HEK293 (cell line): ENCODE data around the gene FEV.

ENCODE experiments used
- CTCF ChIA-PET: fragments of 350-600 bp; formaldehyde crosslinking; extraction: SDS; loops from one replicate; lab custom pipeline; 2021; ENCODE audit warnings: antibody characterized with exemption; lab: Yijun Ruan, JAX
- POLR2A ChIA-PET: fragments of 300-600 bp; formaldehyde crosslinking; extraction: SDS; loops from one replicate; lab custom pipeline; 2020; ENCODE audit warnings: antibody characterized with exemption, inconsistent platforms; lab: Yijun Ruan, JAX
- H3K27ac ChIP-seq: fragments of 200-500 bp; sonication (Bioruptor generic); 2 replicates; pipeline ENCODE4 v1.5.1; 2014; ENCODE audit warnings: low read depth, low read length, control low read depth, inconsistent platforms; ENCODE audit errors: extremely low read depth
- H3K36me3 ChIP-seq, 2 experiments: fragments of 200-500 bp in 1 of 2; sonication (Bioruptor generic) in 1 of 2; 1 replicate in 1 of 2; 2 replicates in 1 of 2; pipeline ENCODE4 v1.5.1; 2014 to 2017; ENCODE audit warnings: inconsistent platforms in 2 of 2, low read length in 2 of 2; ENCODE audit not compliant: control insufficient read depth in 2 of 2, insufficient read depth in 1 of 2
- H3K4me1 ChIP-seq: fragments of 200-500 bp; sonication (Bioruptor generic); 2 replicates; pipeline ENCODE4 v1.5.1; 2014; ENCODE audit warnings: mild to moderate bottlenecking, low read length, inconsistent platforms; ENCODE audit not compliant: control insufficient read depth, insufficient read depth
- H3K4me3 ChIP-seq: 2 replicates; pipeline ENCODE4 v1.5.1; 2011; ENCODE audit warnings: low read depth, mild to moderate bottlenecking, control low read depth, low read length, moderate library complexity
- H3K9me3 ChIP-seq: fragments of 200-500 bp; sonication (Bioruptor generic); 2 replicates; pipeline ENCODE4 v1.5.1; 2014; ENCODE audit warnings: low read depth, low read length, inconsistent platforms; ENCODE audit not compliant: control insufficient read depth, insufficient read depth
- GLIS1 ChIP-seq: fragments of 450-650 bp; formaldehyde crosslinking; IDR thresholded peaks from 2 replicates; pipeline ENCODE4 v1.5.1; 2016; ENCODE audit warnings: missing biosample characterization, missing genetic modification characterization
- KLF16 ChIP-seq: fragments of 450-650 bp; formaldehyde crosslinking; IDR thresholded peaks from 2 replicates; pipeline ENCODE4 v1.5.1; 2017; ENCODE audit warnings: missing biosample characterization, missing genetic modification characterization
- REPIN1 ChIP-seq: fragments of 450-650 bp; formaldehyde crosslinking; IDR thresholded peaks from 2 replicates; pipeline ENCODE4 v1.5.1; 2017; ENCODE audit warnings: missing biosample characterization, missing genetic modification characterization, low read depth
- SCRT2 ChIP-seq: fragments of 450-650 bp; formaldehyde crosslinking; IDR thresholded peaks from 2 replicates; pipeline ENCODE4 v1.5.1; 2016; ENCODE audit warnings: missing biosample characterization, missing genetic modification characterization
- SP7 ChIP-seq: fragments of 450-650 bp; formaldehyde crosslinking; IDR thresholded peaks from 2 replicates; pipeline ENCODE4 v1.5.1; 2016; ENCODE audit warnings: missing biosample characterization, missing genetic modification characterization
- TRIM28 ChIP-seq: IDR thresholded peaks from 2 replicates; pipeline ENCODE4 v1.6.1; 2011; ENCODE audit warnings: low read length, control low read depth, borderline replicate concordance
- ZFP3 ChIP-seq: fragments of 450-650 bp; formaldehyde crosslinking; IDR thresholded peaks from 2 replicates; pipeline ENCODE4 v1.5.1; 2016; ENCODE audit warnings: low read depth, missing biosample characterization, missing genetic modification characterization
- ZNF112 ChIP-seq: fragments of 450-650 bp; formaldehyde crosslinking; IDR thresholded peaks from 2 replicates; pipeline ENCODE4 v1.5.0; 2017; ENCODE audit warnings: missing biosample characterization, missing genetic modification characterization
- ZNF121 ChIP-seq: fragments of 450-650 bp; formaldehyde crosslinking; IDR thresholded peaks from 2 replicates; pipeline ENCODE4 v1.5.1; 2016; ENCODE audit warnings: missing biosample characterization, missing genetic modification characterization
- ZNF248 ChIP-seq: fragments of 450-650 bp; formaldehyde crosslinking; IDR thresholded peaks from 2 replicates; pipeline ENCODE4 v1.5.1; 2017; ENCODE audit warnings: missing biosample characterization, missing genetic modification characterization
- ZNF324 ChIP-seq: fragments of 450-650 bp; formaldehyde crosslinking; IDR thresholded peaks from 2 replicates; pipeline ENCODE4 v1.5.1; 2016; ENCODE audit warnings: missing biosample characterization, missing genetic modification characterization
- ZNF416 ChIP-seq: fragments of 450-650 bp; formaldehyde crosslinking; IDR thresholded peaks from 2 replicates; pipeline ENCODE4 v1.5.1; 2016; ENCODE audit warnings: missing biosample characterization, missing genetic modification characterization
- TF ChIP-seq, protein P1 (sequence below): fragments of 450-650 bp; formaldehyde crosslinking; IDR thresholded peaks from 2 replicates; pipeline ENCODE4 v1.5.1; 2016; ENCODE audit warnings: missing biosample characterization, missing genetic modification characterization, low read depth
- TF ChIP-seq, protein P2 (sequence below): fragments of 450-650 bp; formaldehyde crosslinking; IDR thresholded peaks from 2 replicates; pipeline ENCODE4 v1.5.1; 2016; ENCODE audit warnings: missing biosample characterization, missing genetic modification characterization, borderline replicate concordance
- TF ChIP-seq, protein P3 (sequence below): fragments of 450-650 bp; formaldehyde crosslinking; IDR thresholded peaks from 2 replicates; pipeline ENCODE4 v1.5.1; 2016; ENCODE audit warnings: missing biosample characterization, missing genetic modification characterization
- TF ChIP-seq, protein P4 (sequence below): fragments of 450-650 bp; formaldehyde crosslinking; optimal IDR thresholded peaks from 2 replicates; pipeline ENCODE3; 2016; ENCODE audit warnings: missing biosample characterization, mild to moderate bottlenecking, missing genetic modification characterization

Gene FEV

DNA sequence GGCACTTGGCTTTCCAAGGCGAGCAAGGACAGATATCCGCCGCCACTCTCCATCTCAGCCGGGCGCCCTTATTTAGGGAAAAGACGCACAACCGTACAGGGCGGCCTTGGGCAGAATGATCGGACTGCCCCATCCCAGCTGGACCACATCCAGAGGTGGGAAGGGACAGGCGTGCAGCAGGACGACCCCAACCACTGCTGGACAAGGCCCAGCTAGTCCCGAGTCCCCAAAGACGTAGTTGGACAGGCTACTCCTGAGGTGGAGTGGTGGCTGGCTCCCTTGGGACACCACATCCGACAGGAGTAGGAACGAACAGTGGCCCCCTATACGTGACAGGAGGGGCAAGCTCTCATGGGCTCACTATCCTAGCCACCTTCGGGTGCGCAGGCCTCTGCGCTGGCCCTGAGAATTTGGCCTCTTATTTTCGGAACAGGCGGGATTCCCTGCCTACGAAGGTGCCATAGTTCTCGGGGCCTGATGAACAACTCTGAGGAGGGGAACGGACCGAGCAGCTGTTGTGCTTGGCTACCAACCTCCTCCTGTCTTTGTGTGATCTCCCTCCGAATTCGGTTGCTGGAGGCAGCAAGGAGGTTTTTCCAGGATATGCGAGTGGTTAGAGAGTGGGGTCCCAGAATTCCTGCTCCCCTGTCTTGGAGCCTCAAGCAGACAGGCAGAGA is 2.3 kb downstream of the FEV start:
- ChIA-PET CTCF (interaction anchor here (0.6 to 4.2 kb wide), 5 partner anchors 19 to 262 kb away, joined by 3 to 31 read pairs (median 4); no protein-coding TSS in a partner anchor), POLR2A (no interaction called here)
- H3K4me3 ChIP-seq = no peak overlapping the region
- no peaks in the 10 kb centered on the region for H3K36me3 ChIP-seq
- 0 out of 2 replicates have a peak, but pooled peaks cover 2% of the 10 kb centered on the region for H3K4me1 ChIP-seq
- TF ChIP-seq ZNF324 (no peak), TRIM28 (no peak), REPIN1 (tag by site-specific recombination) (no peak), ZNF112 (tag by site-specific recombination) (no peak), ZFP3 (no peak), SP7 (tag by site-specific recombination) (no peak), SCRT2 (tag by site-specific recombination) (no peak)
- TF ChIP-seq, protein P1, sequence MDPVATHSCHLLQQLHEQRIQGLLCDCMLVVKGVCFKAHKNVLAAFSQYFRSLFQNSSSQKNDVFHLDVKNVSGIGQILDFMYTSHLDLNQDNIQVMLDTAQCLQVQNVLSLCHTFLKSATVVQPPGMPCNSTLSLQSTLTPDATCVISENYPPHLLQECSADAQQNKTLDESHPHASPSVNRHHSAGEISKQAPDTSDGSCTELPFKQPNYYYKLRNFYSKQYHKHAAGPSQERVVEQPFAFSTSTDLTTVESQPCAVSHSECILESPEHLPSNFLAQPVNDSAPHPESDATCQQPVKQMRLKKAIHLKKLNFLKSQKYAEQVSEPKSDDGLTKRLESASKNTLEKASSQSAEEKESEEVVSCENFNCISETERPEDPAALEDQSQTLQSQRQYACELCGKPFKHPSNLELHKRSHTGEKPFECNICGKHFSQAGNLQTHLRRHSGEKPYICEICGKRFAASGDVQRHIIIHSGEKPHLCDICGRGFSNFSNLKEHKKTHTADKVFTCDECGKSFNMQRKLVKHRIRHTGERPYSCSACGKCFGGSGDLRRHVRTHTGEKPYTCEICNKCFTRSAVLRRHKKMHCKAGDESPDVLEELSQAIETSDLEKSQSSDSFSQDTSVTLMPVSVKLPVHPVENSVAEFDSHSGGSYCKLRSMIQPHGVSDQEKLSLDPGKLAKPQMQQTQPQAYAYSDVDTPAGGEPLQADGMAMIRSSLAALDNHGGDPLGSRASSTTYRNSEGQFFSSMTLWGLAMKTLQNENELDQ (tag by site-specific recombination) = no peak
- no peak overlapping the region for H3K27ac ChIP-seq
- no peaks in the 10 kb centered on the region for H3K9me3 ChIP-seq

DNA sequence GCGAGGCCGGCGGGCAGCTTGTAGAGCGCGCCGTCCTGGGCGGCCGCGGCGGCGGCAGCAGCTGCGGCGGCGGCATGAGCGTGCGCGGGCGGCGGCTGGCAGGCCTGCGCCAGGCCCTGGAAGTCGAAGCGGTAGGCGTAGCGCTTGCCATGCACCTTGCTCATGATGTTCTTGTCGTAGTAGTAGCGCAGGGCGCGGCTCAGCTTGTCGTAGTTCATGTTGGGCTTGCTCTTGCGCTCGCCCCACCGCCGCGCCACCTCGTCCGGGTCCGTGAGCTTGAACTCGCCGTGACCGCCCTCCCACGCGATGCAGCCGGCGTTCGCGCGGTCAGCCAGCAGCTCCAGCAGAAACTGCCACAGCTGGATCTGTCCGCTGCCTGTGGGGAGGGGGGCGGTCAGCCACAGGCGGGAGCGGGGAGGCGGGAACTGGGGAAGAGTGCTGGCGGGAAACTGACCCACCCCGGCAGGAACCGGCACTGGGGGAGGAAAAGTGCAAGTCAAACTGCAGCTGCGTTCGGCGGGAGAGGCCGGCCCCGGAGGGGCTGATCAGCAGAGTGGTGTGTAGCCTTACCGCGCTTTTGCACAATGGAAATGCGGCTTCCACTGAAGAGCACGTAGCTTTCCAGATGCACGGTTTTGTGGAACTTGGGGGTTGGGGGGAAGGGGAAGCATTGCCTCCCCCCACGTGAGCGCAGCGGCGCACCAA is 3.0 kb downstream of the FEV start:
- Histone ChIP-seq H3K9me3 (no peaks in the 10 kb centered on the region), H3K4me1 (0 out of 2 replicates have a peak, but pooled peaks cover 2% of the 10 kb centered on the region), H3K27ac (no peak overlapping the region), H3K36me3 (no peaks in the 10 kb centered on the region), H3K4me3 (no peak overlapping the region)
- ChIA-PET POLR2A (no interaction called here), CTCF (interaction anchor here (0.6 to 4.2 kb wide), 10 partner anchors 12 to 262 kb away, joined by 3 to 65 read pairs (median 4); no protein-coding TSS in a partner anchor)
- TF ChIP-seq ZNF121 (tag by site-specific recombination) = no peak

DNA sequence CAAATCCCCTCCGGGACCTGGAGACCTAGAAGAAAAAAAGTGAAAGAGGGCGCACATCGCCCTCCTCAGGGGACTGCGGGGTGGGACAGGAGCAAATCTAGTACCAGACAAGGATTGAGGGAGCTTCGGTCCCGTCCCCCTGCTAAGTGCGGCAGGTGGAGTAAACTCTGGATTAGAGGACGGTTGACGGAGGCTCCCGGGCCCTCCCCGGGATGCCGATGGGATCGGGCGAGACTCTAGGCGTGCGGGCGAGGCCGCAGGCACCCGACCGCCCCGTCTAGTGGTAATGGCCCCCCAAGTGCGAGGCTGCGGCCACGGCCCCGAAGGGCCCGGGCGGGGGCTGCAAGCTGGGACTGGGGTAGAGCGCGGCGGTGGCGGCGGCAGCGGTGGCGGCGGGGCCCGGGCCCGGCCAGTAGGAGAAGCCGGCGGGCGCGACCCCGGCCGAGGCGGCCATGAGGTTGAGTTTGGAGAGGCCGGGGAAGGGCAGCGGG is 3.5 kb downstream of the FEV start:
- Histone ChIP-seq H3K36me3 (no peaks in the 10 kb centered on the region), H3K4me3 (no peak overlapping the region), H3K4me1 (0 out of 2 replicates have a peak, but pooled peaks cover 2% of the 10 kb centered on the region), H3K9me3 (no peaks in the 10 kb centered on the region), H3K27ac (no peak overlapping the region)
- CTCF ChIA-PET = interaction anchor here (0.6 to 4.2 kb wide), 15 partner anchors 8 to 387 kb away, joined by 3 to 65 read pairs (median 6); no protein-coding TSS in a partner anchor
- POLR2A ChIA-PET = no interaction called here
- TF ChIP-seq GLIS1 (tag by site-specific recombination) (no peak), ZNF248 (tag by site-specific recombination) (no peak), KLF16 (no peak), ZNF416 (no peak)
- TF ChIP-seq, protein P2, sequence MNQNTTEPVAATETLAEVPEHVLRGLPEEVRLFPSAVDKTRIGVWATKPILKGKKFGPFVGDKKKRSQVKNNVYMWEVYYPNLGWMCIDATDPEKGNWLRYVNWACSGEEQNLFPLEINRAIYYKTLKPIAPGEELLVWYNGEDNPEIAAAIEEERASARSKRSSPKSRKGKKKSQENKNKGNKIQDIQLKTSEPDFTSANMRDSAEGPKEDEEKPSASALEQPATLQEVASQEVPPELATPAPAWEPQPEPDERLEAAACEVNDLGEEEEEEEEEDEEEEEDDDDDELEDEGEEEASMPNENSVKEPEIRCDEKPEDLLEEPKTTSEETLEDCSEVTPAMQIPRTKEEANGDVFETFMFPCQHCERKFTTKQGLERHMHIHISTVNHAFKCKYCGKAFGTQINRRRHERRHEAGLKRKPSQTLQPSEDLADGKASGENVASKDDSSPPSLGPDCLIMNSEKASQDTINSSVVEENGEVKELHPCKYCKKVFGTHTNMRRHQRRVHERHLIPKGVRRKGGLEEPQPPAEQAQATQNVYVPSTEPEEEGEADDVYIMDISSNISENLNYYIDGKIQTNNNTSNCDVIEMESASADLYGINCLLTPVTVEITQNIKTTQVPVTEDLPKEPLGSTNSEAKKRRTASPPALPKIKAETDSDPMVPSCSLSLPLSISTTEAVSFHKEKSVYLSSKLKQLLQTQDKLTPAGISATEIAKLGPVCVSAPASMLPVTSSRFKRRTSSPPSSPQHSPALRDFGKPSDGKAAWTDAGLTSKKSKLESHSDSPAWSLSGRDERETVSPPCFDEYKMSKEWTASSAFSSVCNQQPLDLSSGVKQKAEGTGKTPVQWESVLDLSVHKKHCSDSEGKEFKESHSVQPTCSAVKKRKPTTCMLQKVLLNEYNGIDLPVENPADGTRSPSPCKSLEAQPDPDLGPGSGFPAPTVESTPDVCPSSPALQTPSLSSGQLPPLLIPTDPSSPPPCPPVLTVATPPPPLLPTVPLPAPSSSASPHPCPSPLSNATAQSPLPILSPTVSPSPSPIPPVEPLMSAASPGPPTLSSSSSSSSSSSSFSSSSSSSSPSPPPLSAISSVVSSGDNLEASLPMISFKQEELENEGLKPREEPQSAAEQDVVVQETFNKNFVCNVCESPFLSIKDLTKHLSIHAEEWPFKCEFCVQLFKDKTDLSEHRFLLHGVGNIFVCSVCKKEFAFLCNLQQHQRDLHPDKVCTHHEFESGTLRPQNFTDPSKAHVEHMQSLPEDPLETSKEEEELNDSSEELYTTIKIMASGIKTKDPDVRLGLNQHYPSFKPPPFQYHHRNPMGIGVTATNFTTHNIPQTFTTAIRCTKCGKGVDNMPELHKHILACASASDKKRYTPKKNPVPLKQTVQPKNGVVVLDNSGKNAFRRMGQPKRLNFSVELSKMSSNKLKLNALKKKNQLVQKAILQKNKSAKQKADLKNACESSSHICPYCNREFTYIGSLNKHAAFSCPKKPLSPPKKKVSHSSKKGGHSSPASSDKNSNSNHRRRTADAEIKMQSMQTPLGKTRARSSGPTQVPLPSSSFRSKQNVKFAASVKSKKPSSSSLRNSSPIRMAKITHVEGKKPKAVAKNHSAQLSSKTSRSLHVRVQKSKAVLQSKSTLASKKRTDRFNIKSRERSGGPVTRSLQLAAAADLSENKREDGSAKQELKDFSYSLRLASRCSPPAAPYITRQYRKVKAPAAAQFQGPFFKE = no peak
- TF ChIP-seq, protein P3, sequence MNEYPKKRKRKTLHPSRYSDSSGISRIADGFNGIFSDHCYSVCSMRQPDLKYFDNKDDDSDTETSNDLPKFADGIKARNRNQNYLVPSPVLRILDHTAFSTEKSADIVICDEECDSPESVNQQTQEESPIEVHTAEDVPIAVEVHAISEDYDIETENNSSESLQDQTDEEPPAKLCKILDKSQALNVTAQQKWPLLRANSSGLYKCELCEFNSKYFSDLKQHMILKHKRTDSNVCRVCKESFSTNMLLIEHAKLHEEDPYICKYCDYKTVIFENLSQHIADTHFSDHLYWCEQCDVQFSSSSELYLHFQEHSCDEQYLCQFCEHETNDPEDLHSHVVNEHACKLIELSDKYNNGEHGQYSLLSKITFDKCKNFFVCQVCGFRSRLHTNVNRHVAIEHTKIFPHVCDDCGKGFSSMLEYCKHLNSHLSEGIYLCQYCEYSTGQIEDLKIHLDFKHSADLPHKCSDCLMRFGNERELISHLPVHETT = no peak
- TF ChIP-seq, protein P4, sequence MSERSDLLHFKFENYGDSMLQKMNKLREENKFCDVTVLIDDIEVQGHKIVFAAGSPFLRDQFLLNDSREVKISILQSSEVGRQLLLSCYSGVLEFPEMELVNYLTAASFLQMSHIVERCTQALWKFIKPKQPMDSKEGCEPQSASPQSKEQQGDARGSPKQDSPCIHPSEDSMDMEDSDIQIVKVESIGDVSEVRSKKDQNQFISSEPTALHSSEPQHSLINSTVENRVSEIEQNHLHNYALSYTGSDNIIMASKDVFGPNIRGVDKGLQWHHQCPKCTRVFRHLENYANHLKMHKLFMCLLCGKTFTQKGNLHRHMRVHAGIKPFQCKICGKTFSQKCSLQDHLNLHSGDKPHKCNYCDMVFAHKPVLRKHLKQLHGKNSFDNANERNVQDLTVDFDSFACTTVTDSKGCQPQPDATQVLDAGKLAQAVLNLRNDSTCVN (tag by site-specific recombination) = no peak
